ENCODE data around the gene AMPD3.

DNA sequence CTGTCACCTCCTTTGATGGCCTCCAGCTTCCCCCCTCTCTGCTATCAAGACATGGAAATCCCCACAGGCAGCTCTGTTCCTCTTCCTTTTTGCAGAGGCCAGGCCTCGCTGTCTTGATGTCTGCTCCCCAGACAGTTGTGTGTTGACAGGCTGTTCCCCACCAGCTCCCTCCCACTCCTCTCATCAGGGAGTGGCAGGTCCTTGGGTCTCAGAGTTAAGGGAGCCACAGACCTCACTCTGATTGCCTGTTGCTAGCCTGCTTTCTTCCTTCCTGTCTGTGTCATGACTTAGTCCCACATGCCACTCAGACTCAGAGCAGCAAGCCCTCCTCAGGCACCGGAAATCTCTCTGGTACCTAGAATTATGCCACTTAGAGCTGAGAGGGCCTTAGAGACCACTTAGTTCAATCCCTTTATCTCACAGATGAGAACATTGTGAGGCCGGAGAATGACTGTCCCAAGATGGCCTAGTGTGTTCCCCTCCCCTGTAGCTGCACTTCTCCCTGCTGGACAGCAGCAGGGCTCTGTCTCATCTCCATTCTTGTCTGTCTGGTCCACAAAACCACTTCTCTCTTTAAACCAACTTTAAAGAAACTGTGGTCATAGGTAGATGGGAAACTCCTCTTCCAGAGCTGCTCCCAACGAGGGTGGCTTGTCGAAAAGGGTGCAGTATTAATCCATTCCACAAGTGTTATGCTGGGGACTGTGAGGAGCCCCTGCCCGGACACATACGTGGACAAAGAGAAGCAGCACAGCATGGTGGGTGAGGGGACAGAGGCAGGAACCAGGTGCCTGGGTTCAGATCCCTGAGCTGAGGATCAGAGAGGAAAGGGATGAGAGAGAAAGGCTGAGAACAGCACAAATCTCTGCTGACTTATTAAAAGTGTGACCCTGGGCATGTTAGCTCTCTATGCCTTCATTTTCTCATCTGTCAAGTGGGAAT, 4.2 kb downstream of the AMPD3 start:
- TF ChIP-seq POLR2A (IDR thresholded peaks at IDR 0.05; ENCODE audit: low read depth, low read length): peak; percentile 39; the same call in 1 of the 2 replicates
- TF ChIP-seq POLR2AphosphoS5 (IDR thresholded peaks at IDR 0.05; ENCODE audit: low read depth, low read length): peak; percentile 51; the same call in 1 of the 2 replicates
- no peak for TF ChIP-seq TAF1 (IDR thresholded peaks at IDR 0.05; ENCODE audit: borderline replicate concordance, low read depth, low read length)

Data from GM12892 (cell line).